SK-N-SH (cell line): ENCODE results near the gene ASTN2. TPM values are rescaled to one million over a fixed set of nuclear protein-coding genes. Genes with fewer than 3 reads are reported as not detected.
"Not testable (repeated sequence)": the region's sequence is repeated elsewhere in the genome, so short reads cannot be mapped to it uniquely, and the experiment has no call there.

Experiments used
- CTCF ChIA-PET: fragments of 300-600, 350-600 bp; formaldehyde crosslinking; extraction: SDS; loops from one replicate; lab custom pipeline; 2021; lab: Yijun Ruan, JAX
- POLR2A ChIA-PET: fragments of 350-600 bp; sonication (Branson Sonifier 250); formaldehyde crosslinking; extraction: SDS; loops from one replicate; lab custom pipeline; 2020; ENCODE audit warnings: antibody characterized with exemption, inconsistent platforms; lab: Yijun Ruan, JAX
- DNase-seq: peaks from one replicate; pipeline ENCODE4 v3.0.0; 2012
- H2AFZ ChIP-seq: fragments of 200-600 bp; sonication (generic); 2 replicates; pipeline ENCODE4 v1.8.1; 2016; ENCODE audit warnings: antibody characterized with exemption, mild to moderate bottlenecking, low read depth
- H3F3A ChIP-seq: fragments of 200-600 bp; sonication (generic); replicated peaks from 2 replicates; pipeline ENCODE3; 2016; ENCODE audit warnings: antibody characterized with exemption, mild to moderate bottlenecking; ENCODE audit not compliant: insufficient read depth
- H3K27ac ChIP-seq, 2 experiments: fragments of 200-500 bp in 1 of 2; fragments of 200-600 bp in 1 of 2; sonication (Bioruptor generic) in 1 of 2; sonication (generic), shearing (Covaris generic) in 1 of 2; 2 replicates each; pipeline versions ENCODE4 v1.5.1 to v1.6.1; 2014 to 2016; ENCODE audit warnings: low read depth in 2 of 2, inconsistent platforms in 1 of 2, low read length in 1 of 2, mild to moderate bottlenecking in 1 of 2, mixed read lengths in 1 of 2
- H3K27me3 ChIP-seq: fragments of 200-600 bp; sonication (generic), shearing (Covaris generic); 2 replicates; pipeline ENCODE4 v1.6.1; 2016; ENCODE audit warnings: mixed run types; ENCODE audit not compliant: insufficient read depth
- H3K36me3 ChIP-seq, 2 experiments: fragments of 200-500 bp in 1 of 2; fragments of 200-600 bp in 1 of 2; sonication (Bioruptor generic) in 1 of 2; sonication (generic) in 1 of 2; replicated peaks in 1 of 2; 2 replicates each; pipeline versions ENCODE3 to v1.5.1; 2014 to 2016; ENCODE audit warnings: low read length in 1 of 2, mild to moderate bottlenecking in 1 of 2; ENCODE audit not compliant: insufficient read depth in 2 of 2, control insufficient read depth in 1 of 2
- H3K4me1 ChIP-seq, 2 experiments: fragments of 200-500 bp in 1 of 2; fragments of 200-600 bp in 1 of 2; sonication (Bioruptor generic) in 1 of 2; sonication (generic), shearing (Covaris generic) in 1 of 2; 2 replicates each; pipeline versions ENCODE4 v1.5.1 to v1.6.1; 2014 to 2016; ENCODE audit warnings: low read depth in 1 of 2, low read length in 1 of 2, mixed run types in 1 of 2; ENCODE audit not compliant: insufficient read depth in 2 of 2, control insufficient read depth in 1 of 2
- H3K4me2 ChIP-seq: fragments of 200-600 bp; sonication (generic), shearing (Covaris generic); 2 replicates; pipeline ENCODE4 v1.6.1; 2017; ENCODE audit warnings: mixed run types
- H3K4me3 ChIP-seq, 2 experiments: fragments of 200-500 bp in 1 of 2; fragments of 200-600 bp in 1 of 2; sonication (Bioruptor generic) in 1 of 2; sonication (generic), shearing (Covaris generic) in 1 of 2; 2 replicates each; pipeline versions ENCODE4 v1.5.1 to v1.8.1; 2014 to 2016; ENCODE audit warnings: low read depth in 2 of 2, inconsistent platforms in 1 of 2, low read length in 1 of 2, mild to moderate bottlenecking in 1 of 2, mixed read lengths in 1 of 2, moderate library complexity in 1 of 2
- H3K79me2 ChIP-seq: fragments of 200-600 bp; sonication (generic); 2 replicates; pipeline ENCODE4 v1.8.1; 2017; ENCODE audit warnings: mild to moderate bottlenecking; ENCODE audit not compliant: insufficient read depth
- H3K9ac ChIP-seq: fragments of 200-600 bp; sonication (generic); 2 replicates; pipeline ENCODE4 v1.6.1; 2017; ENCODE audit warnings: mixed run types
- H3K9me2 ChIP-seq: fragments of 200-600 bp; sonication (generic); 2 replicates; pipeline ENCODE4 v1.6.1; 2017; ENCODE audit warnings: mixed run types
- H3K9me3 ChIP-seq: fragments of 200-600 bp; sonication (generic); 2 replicates; pipeline ENCODE4 v1.6.1; 2017; ENCODE audit warnings: mixed run types, mild to moderate bottlenecking, moderate library complexity
- H4K20me1 ChIP-seq: fragments of 200-600 bp; sonication (generic); 2 replicates; pipeline ENCODE4 v1.6.1; 2017; ENCODE audit warnings: mild to moderate bottlenecking, mixed run types; ENCODE audit not compliant: insufficient read depth
- EP300 ChIP-seq, 2 experiments: IDR thresholded peaks; 2 replicates each; pipeline versions ENCODE4 v1.4.0 to v1.6.1; 2012; ENCODE audit warnings: borderline replicate concordance in 1 of 2, low read depth in 1 of 2, low read length in 1 of 2
- SMC3 ChIP-seq: IDR thresholded peaks from 2 replicates; pipeline ENCODE4 v1.6.1; 2012; ENCODE audit warnings: low read depth, low read length, improper control_type of control experiment
- TCF12 ChIP-seq: IDR thresholded peaks from 2 replicates; pipeline ENCODE4 v1.4.0; 2012
- TEAD4 ChIP-seq: IDR thresholded peaks from 2 replicates; pipeline ENCODE4 v1.4.0; 2012; ENCODE audit warnings: mild to moderate bottlenecking, borderline replicate concordance; ENCODE audit not compliant: insufficient read depth
- USF2 ChIP-seq: fragments of 150-350 bp; IDR thresholded peaks from 2 replicates; pipeline ENCODE4 v1.6.1; 2017; ENCODE audit warnings: antibody characterized with exemption, low read length, low read depth, borderline replicate concordance
- WGBS: methylation state at CpG from one replicate; pipeline ENCODE4 v1.1.6; 2017; ENCODE audit warnings: low lambda C conversion rate; 5-methylcytosine and 5-hydroxymethylcytosine counted together
- polyA plus RNA-seq, 3 experiments: library from polyadenylated mRNA; depleted of rRNA; stranded (reverse); fragments of >200 nt; gene quantifications; 2 replicates each; pipeline ENCODE4 v1.2.3, GENCODE V29; 2012

ASTN2 gene
- polyA plus RNA-seq, 1 of the 3 experiments (the other 2 are of a cell fraction): 6.6 TPM

DNA sequence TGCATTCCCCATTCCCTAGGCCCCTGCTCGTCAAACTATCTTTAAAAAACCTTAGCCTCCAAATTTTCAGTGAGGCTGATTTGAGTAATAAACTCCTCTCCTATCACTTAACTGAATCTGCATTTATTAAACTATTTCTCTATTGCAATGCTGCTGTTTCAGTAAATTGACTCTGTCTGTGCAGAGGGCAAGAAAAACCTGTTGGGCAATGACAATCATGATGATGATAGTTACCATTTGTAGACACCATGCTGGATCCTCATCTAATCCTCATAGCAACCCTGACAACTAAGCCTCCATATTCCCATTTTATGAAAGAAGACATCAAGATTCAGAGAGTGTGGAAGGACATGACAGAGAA is 514.9 kb downstream of the ASTN2 start (continued):
- TF ChIP-seq USF2 (no peak), TCF12 (no peak), SMC3 (no peak)
- TF ChIP-seq, all 33 proteins: peak for 0

GRCh38 chr9:116899337-116900006 is 515.4 kb downstream of the ASTN2 start:
- CTCF ChIA-PET: interaction anchor here (1.1 to 1.3 kb wide), 2 partner anchors 38 to 40 kb away, joined by 3 read pairs; no protein-coding TSS in a partner anchor
- no peak overlapping the region for H3K4me3 ChIP-seq
- no peaks in the 10 kb centered on the region for H3K9me3 ChIP-seq
- H3K4me1 ChIP-seq: no peaks in the 10 kb centered on the region
- H2AFZ ChIP-seq: no peak overlapping the region
- H3K27me3 ChIP-seq: no peaks in the 10 kb centered on the region
- 33% methylated on average over 1 of the region's 2 CpGs for WGBS
- no peak overlapping the region for H3K27ac ChIP-seq
- TF ChIP-seq TEAD4 (no peak), EP300 (IDR thresholded peaks at IDR 0.05; ENCODE audit: borderline replicate concordance in 1 of 2, low read depth in 1 of 2, low read length in 1 of 2) (no peak)
- no peaks in the 10 kb centered on the region for H3F3A ChIP-seq
- POLR2A ChIA-PET: no interaction called here
- H3K36me3 ChIP-seq: no peaks in the 10 kb centered on the region
- H3K9ac ChIP-seq: no peak overlapping the region
- H3K4me2 ChIP-seq: no peak overlapping the region
- no peaks in the 10 kb centered on the region for H3K79me2 ChIP-seq
- H3K9me2 ChIP-seq: no peaks in the 10 kb centered on the region
- no peaks in the 10 kb centered on the region for H4K20me1 ChIP-seq
- DNase-seq: no peak

DNA sequence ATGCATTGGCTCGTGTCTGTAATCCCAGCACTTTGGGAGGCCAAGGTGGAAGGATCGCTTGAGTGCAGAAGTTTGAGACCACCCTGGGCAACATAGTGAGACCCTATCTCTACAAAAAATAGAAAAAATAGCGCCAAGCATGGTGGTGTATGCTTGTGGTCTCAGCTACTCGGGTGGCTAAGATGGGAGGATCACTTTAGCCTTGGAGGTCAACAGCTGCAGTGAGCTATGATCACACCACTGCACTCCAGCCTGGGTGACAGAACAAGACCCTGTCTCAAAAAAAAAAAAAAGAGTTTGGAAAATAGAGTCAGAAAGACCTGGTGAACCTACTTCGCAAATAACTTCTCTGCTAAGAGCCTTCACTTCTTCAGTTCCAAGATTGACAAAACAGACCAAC is 516.7 kb downstream of the ASTN2 start:
- H4K20me1 ChIP-seq, CTCF ChIA-PET, H3F3A ChIP-seq: not testable (repeated sequence)

DNA sequence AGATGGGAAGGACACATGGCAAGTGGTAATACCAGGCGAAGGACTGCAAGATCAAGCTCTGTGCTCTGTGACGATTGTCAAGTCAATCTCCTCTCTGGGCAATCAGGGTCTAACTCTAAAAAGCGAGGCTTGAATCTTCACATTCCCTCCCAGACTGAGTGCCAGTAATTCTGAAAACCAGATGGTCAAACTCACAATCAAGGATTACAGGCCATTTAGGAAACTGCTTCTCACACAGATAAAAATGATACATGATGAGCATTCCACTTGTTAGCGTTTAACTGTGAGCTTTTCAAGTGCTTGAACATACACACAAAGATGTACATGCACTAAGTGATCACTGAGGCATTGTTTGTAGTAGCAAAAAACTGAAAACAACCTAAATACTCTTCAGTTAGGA is 517.7 kb downstream of the ASTN2 start:
- Histone ChIP-seq H3K9me3 (no peaks in the 10 kb centered on the region), H3K79me2 (no peaks in the 10 kb centered on the region), H3K9me2 (no peaks in the 10 kb centered on the region), H3K4me1 (no peaks in the 10 kb centered on the region), H3K36me3 (no peaks in the 10 kb centered on the region), H3K4me3 (no peak overlapping the region), H4K20me1 (no peaks in the 10 kb centered on the region), H3F3A (no peaks in the 10 kb centered on the region), H3K27me3 (no peaks in the 10 kb centered on the region), H3K27ac (no peak overlapping the region), H2AFZ (no peak overlapping the region), H3K4me2 (no peak overlapping the region), H3K9ac (no peak overlapping the region)
- TF ChIP-seq USF2: no peak
- WGBS: 31% methylated on average over 4 of the region's 4 CpGs
- CTCF ChIA-PET: no interaction called here
- no peak for DNase-seq
- POLR2A ChIA-PET: no interaction called here

More for the DNA sequence above, 516.7 kb downstream of the ASTN2 start:
- H3K4me1 ChIP-seq, H3K9me2 ChIP-seq, H3K27ac ChIP-seq, POLR2A ChIA-PET, H3K9me3 ChIP-seq, H3K4me2 ChIP-seq, H3K27me3 ChIP-seq, H3K9ac ChIP-seq, H2AFZ ChIP-seq, H3K4me3 ChIP-seq, H3K36me3 ChIP-seq, DNase-seq, H3K79me2 ChIP-seq: not testable (repeated sequence)
- 18% methylated on average over 5 of the region's 5 CpGs for WGBS
